ENCODE data around the gene LMAN2L.
"Not testable (repeated sequence)": the region's sequence is repeated elsewhere in the genome, so short reads cannot be mapped to it uniquely, and the experiment has no call there.

LMAN2L gene

DNA sequence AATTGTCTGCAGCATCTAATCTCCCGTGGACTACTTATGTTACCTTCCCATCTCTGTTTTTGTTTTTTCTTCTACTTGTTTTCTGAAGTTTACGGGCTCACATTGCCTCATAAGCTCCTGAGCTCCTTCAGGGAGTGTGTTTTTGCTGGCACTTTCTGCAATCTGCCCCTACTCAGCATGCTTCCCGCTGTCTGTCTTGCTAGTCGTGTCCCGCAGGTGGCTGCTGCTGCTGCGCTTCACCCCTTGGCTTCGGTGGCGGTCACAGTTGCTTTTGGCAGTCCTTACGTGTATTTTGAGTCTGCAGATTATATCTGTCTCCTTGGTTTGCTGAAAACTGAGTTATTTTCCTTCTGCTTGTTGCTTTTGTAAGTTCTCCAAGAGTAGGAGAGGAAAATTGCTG is 60.0 kb downstream of the LMAN2L start:
- in situ Hi-C loops (cut with MboI; ENCODE audit: low pct_unique_long_range_greater_than_20kb, low sequenced_read_pairs, unreplicated experiment): no loop called here
- DNase-seq (ENCODE audit: low spot score): no peak
- TF ChIP-seq, protein P1, sequence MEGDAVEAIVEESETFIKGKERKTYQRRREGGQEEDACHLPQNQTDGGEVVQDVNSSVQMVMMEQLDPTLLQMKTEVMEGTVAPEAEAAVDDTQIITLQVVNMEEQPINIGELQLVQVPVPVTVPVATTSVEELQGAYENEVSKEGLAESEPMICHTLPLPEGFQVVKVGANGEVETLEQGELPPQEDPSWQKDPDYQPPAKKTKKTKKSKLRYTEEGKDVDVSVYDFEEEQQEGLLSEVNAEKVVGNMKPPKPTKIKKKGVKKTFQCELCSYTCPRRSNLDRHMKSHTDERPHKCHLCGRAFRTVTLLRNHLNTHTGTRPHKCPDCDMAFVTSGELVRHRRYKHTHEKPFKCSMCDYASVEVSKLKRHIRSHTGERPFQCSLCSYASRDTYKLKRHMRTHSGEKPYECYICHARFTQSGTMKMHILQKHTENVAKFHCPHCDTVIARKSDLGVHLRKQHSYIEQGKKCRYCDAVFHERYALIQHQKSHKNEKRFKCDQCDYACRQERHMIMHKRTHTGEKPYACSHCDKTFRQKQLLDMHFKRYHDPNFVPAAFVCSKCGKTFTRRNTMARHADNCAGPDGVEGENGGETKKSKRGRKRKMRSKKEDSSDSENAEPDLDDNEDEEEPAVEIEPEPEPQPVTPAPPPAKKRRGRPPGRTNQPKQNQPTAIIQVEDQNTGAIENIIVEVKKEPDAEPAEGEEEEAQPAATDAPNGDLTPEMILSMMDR (IDR thresholded peaks at IDR 0.05; ENCODE audit: extremely low read depth, insufficient read depth, missing control alignments): no peak

DNA sequence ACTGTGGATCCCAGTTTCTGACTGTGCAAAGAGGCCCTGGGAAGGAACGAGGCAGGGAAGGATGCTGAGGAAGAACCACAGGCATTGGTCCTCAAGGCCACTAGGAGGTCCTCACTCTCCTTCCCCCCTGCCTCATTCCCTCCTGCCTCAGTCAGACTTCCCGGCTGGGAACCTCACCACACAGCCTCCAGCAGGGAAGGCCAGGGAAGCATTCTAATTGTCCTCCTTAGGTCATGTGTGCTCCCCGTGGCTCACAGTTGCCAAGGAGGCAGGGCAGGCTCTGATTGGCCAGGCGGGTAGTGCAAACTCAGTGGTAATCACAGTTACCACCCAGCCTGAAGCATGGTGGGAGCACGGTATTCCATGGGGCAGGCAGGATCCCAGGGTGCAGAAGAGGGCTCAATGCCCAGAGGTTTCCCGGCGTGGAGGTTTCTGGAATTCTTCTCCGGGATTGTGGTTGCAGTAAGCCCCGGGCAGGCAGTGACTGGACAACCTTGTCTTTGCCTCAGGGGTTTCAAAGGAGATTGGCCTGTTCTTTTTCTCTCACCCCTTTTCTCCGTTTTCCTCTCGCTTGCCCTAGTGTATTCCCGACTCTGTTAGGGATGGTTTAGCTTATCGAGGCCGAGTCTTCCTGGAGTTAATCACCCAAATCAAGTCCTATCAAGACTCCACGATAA is 70.2 kb downstream of the LMAN2L start:
- in situ Hi-C loops (cut with MboI; ENCODE audit: low pct_unique_long_range_greater_than_20kb, low sequenced_read_pairs, unreplicated experiment): no loop called here
- no peak for DNase-seq (ENCODE audit: low spot score)
- TF ChIP-seq, protein P1 (IDR thresholded peaks at IDR 0.05; ENCODE audit: extremely low read depth, insufficient read depth, missing control alignments): no peak

DNA sequence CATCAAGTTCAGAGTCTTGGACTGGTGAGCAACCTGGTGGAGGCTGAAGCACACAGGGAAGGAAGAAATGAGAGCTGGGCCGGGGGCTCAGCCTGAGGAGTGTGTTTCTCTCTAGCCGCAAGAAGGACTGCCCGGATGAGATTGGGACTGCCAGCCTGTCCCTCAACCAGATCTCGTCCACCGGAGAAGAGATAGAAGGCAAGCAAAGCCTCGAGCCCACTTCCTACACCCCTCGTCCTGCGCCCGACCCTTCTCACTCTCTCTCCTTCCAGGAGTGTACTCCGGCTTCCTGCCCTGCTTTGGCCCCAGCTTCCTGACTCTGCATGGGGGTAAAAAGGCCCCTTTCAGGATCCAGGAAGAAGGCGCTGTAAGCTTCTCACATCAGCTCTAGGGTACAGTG is 71.1 kb downstream of the LMAN2L start:
- in situ Hi-C loops (cut with MboI; ENCODE audit: low pct_unique_long_range_greater_than_20kb, low sequenced_read_pairs, unreplicated experiment): no loop called here
- TF ChIP-seq, protein P1 (IDR thresholded peaks at IDR 0.05; ENCODE audit: extremely low read depth, insufficient read depth, missing control alignments): no peak
- DNase-seq (ENCODE audit: low spot score): no peak

DNA sequence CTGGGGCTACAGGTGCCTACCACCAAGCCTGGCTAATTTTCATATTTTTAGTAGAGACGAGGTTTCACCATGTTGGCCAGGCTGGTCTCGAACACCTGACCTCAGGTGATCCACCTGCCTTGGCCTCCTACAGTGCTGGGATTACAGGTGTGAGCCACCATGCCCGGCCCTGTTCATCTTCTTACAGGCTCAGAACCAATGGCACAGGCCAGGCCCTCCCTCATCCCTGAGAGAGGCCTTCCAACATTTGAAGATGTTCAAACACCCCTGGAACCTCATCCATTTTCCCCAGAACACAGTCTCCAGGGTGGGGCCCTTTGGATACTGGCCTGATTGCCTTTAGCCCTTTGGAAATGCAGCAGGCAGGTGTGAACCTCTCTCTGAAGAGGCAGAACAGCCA is 74.1 kb downstream of the LMAN2L start:
- in situ Hi-C loops (cut with MboI; ENCODE audit: low pct_unique_long_range_greater_than_20kb, low sequenced_read_pairs, unreplicated experiment); DNase-seq (ENCODE audit: low spot score): not testable (repeated sequence)

DNA sequence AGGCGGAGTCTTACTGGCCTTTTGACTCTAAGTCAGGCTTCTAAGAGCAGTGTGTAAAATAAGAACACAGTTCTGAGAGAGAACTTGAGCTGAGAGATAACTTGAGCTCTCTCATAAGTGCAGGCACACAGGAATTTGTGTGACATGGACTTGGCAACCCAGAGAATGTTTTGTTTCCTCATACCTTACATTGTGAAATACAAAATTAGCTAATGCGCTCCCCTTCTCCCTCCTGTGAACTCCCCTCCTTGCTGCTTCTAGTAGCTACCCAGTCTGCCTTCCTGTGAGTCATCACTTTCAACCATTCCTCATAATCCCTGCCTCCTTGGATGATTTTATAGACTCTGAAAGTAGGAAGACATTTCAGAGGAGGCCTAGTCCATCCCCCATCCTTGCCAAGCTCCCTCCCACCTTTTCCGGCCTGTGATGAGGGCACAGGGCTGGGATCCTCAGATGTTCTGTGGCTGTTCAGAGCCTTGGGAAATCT is 74.7 kb downstream of the LMAN2L start:
- in situ Hi-C loops (cut with MboI; ENCODE audit: low pct_unique_long_range_greater_than_20kb, low sequenced_read_pairs, unreplicated experiment): no loop called here
- DNase-seq (ENCODE audit: low spot score): no peak
- TF ChIP-seq, protein P1 (IDR thresholded peaks at IDR 0.05; ENCODE audit: extremely low read depth, insufficient read depth, missing control alignments): no peak

DNA sequence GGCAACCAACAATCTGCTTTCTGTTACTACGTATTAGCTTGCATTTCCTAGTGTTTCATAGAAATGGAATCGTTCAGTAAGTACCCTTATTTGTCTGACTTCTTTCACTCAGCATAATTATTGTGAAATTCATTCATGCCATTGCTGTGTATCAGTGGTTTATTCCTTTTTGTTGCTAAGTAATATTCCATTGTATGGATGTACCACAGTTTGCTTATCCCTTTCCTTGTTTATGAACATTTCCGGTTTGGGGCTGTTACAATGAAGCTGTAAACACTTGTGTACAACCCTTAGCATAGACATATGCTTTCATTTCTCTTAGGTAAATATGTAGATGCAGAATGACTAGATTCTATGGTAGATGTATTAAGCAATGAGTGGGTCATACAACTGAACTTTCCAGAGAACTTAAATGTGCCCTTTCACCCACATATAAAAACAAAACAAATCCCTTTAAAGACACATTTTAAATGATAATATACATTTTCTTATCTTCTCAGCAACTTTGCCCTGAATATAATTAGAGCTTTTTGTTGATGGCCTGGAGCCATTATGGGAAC is 75.4 kb downstream of the LMAN2L start:
- no peak for DNase-seq (ENCODE audit: low spot score)
- TF ChIP-seq, protein P1 (IDR thresholded peaks at IDR 0.05; ENCODE audit: extremely low read depth, insufficient read depth, missing control alignments): no peak
- in situ Hi-C loops (cut with MboI; ENCODE audit: low pct_unique_long_range_greater_than_20kb, low sequenced_read_pairs, unreplicated experiment): no loop called here

DNA sequence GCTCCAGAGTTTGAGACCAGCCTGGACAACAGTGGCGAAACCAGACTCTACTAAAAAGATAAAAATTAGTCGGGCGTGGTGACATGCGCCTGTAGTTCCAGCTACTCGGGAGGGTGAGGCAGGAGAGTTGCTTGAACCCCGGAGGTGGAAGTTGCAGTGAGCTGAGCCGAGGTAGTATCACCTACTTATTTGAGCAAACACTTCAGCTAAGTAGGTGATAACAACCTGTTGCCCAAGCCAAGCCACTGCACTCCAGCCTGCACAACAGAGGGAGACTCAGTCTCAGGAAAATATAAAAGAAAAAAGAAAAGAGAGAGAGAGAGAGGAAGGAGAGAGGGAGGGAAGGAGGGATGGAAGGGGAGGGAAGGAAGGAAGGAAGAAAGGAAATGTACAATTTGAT is 76.0 kb downstream of the LMAN2L start:
- TF ChIP-seq, protein P1 (IDR thresholded peaks at IDR 0.05; ENCODE audit: extremely low read depth, insufficient read depth, missing control alignments): no peak
- in situ Hi-C loops (cut with MboI; ENCODE audit: low pct_unique_long_range_greater_than_20kb, low sequenced_read_pairs, unreplicated experiment): no loop called here
- no peak for DNase-seq (ENCODE audit: low spot score)

All from GM13977 (cell line).